NCI-H510A (cell line): ENCODE measurements around the gene PIEZO1.
"Not testable (repeated sequence)": the region's sequence is repeated elsewhere in the genome, so short reads cannot be mapped to it uniquely, and the experiment has no call there.

Experiments
- DNase-seq: peaks from one replicate; lab custom pipeline; 2025; lab: John Stamatoyannopoulos, UW

PIEZO1 gene

DNA sequence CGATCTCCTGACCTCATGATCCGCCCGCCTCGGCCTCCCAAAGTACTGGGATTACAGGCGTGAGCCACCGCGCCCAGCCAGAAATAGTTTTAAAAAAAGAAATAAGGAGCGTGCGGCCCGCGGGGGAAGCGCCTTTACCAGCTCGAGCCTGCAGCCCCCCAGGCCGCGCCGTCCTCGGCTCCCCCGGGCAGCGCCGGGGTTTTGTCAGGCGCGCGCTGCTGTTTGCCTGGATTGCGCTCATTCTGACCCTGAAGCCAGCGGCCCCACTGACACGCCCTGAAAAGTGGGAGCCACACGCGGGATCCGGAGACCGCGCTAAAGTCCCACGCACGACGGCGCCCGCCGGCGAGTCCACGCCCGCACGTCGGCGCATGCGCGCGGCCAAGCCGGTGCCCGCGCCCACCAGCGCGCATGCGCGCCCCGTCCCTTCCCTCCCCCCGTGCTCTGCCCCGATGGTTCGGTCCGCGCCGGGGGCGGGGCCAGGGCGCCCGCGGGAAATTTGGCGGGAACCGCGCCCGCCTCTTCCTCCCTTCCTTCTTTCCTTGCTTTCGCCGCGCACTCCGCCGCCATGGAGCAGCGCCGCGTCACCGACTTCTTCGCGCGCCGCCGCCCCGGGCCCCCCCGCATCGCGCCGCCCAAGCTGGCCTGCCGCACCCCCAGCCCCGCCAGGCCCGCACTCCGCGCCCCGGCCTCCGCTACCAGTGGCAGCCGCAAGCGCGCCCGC, 18.4 kb upstream of the PIEZO1 start, which contains the start of gene CDT1:
CDT1 (plus strand) TSS at position 526 of the 724 bp plus-strand sequence; CDS start at position 569, 43 bp downstream.
- DNase-seq: no peak

DNA sequence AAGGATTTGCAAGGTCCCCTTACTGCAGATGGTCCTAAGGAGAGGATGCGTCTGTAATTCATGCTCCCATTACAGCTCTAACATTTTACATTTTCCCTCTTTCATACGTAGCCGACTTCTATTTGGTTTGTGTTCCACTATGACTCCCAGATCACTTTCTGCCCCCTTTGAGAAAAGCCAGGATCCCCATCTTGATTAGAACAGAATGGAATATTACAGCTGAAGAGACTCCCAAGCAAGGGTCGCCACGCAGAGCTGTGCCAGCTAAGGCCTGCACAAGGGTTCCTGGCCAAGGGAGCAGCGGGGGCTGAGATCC, 15.2 kb upstream of the PIEZO1 start:
- no peak for DNase-seq

DNA sequence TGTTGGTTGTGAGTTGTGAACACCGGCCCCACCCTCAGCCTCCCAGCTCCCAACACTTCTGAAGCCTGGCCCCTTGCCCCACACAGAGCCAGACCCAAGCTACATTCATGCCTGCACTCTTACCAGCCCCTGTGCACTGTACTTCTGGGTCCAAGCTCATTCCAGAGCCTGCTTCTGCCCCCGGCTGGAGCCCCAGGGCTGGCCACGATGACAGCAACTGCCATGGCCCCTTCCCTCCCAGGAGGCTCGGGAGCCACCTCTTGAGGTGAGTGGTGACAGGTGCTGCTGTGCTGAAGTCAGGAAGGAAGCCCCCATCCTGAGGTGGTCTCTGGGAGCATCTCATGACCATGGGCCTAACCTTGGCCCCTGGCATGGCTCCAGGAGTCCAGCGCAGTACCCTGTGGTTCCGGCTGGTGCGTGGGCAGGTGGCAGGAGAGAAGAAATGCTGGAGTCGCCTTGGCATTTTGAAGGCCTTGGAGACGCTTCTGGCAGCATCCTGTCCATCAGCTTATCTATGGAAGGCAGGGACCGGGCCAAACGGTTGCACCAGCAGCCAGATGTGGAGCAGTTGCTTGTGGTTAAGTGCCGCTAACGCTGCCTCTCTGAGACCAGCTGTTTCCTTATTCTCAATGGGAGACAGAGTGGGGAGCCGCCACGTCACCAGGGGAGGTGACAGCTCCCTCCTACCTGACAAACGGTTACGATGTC, 14.7 kb upstream of the PIEZO1 start:
- no peak for DNase-seq

DNA sequence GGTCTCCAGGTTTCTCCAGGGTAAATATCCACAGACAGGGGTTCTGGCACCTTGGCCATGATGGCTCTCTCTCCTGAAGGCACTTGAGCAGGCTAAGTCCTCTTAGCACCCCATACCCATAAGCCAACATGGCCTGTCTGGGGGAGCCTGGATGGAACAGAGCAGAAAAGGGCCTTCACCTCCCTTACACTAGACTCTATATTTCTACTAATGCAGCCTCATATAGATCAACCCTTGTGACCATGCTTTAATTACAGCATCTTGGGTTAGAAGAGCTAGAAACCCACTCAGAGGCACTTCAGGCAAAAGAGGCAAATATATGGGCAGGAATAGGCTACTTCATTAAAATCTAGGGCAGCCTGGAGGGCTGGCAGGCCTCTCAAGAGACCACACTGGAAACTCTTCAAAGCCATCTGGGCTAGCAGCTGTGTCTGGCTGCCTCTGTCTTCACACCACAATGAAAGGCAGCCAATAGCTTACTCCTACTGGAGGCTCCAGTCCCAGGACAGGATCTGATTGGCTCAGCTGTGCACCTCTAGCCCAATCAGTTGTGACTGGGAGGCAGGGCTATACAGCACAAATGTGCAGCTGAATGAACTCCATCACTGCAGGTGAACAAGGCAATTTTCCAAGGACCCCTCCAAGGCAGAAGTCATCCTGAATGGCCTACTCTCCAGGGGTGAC, 13.9 kb upstream of the PIEZO1 start:
- no peak for DNase-seq

DNA sequence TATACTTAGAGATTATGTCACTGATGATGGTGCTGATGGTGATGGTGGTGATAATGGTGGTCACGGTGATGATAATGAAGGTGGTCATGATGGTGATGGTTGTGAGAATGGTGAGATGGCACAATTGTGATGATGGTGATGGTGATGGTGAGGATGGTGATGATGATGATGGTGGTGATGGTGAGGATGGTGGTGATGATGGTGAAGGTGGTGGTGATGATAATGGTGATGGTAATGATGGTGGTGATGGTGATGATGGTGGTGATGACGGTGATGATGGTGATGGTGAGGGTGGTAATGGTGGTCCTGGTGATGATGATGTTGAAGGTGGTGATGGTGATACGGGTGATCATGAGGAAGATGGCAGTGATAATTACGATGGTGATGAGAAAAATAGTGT, 13.1 kb upstream of the PIEZO1 start:
- DNase-seq: no peak

DNA sequence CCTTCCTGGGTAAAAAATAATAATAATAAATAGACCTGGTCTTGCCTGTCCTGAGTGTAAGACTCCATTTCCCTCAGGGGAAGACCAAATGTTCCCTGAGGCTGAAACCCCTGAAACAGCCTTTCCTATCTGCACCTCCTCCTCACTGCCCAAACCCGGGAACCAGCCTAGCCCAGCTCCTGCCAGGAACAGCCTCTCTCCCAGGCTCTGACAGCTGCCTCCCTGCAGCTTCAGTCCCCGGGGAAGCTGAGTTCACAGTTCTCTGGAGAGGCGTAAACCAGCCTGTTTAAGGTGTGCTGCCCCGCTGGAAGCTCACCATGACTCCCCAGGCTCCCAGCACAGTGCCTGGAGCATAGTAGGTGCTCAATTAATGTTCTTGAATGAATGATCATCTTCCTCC, 11.3 kb upstream of the PIEZO1 start:
- DNase-seq: no peak

DNA sequence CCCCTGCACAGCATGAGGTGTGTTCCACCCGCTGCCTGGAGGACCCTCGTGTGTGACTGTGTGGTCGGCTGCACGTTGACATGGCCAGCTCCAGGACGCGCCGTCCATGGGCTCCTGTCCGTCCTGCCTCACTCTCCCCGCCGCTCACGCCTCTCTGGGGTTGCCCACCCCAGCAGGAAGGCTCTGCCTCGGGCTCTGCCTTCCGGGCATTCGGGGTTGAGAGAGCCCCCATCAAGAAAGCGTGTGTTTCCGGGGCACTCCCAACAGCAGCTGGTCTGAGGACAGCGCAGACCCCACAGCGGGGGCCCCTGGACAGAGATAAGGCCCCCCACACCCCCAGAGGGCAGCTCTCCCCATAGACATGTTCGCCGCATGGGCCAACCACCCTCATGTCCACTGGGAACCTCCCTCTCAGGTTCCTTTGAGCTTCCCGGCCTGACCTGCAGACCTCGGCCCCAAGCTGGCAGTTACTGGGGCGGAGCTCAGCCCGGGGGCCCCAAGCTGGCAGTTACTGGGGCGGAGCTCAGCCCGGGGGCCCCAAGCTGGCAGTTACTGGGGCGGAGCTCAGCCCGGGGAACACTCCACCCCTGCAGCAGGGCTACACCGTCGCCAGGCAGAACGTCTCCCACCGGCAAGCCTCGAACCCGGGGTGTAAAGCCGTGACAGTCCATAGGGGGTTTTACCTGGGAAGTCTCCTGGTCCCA, 8.4 kb upstream of the PIEZO1 start:
- DNase-seq: no peak

DNA sequence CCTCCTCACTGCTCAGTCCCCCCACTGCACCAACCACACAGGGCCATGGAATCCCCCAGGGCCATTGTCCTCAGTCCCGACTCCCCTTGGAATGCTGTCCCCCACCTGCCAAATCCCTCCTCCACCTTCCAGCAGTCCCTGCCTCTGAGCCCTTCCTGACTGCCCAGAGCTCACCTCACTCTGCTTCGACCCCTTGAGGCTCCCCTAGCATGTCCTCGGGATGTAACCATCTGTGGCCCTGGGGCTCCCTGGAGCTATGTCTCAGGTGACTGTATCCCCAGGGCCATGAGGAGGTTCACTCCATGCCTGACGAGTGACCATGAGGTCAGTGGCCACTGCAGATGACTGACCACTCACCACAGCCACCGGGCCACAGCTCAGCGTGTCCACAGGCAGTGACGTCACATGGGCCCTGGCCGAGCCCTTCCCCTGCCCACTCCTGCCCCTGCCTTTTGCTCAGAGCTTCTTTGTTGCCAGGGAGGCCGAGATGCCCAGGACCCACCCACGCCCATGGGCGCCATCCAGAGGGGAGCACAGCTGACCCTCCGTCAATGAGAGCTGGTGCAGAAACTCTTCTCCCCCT, 7.7 kb upstream of the PIEZO1 start:
- no peak for DNase-seq

DNA sequence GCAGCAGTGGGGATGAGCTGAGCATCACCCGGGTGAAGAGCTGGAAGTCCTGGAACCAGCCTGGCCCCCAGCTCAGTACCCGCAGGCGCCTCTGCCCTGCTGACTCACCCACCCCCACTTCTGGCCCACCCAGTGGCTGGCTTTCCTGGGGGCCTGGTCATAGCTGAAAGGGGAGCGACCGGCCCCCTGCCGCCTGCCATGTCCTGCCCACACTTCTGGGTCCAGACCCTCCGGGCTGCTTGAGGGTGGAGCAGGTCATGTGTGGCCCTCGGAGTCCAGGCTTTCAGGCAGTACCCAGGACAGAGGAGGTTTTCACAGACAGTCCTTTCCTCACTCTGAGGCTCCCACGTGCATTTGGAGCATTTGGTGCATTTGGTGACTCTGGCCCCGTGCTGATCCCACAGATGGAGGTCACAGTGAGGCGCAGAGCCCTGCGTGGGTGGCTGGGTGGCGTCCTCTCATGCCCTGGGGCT, 7.1 kb upstream of the PIEZO1 start:
- DNase-seq: no peak

DNA sequence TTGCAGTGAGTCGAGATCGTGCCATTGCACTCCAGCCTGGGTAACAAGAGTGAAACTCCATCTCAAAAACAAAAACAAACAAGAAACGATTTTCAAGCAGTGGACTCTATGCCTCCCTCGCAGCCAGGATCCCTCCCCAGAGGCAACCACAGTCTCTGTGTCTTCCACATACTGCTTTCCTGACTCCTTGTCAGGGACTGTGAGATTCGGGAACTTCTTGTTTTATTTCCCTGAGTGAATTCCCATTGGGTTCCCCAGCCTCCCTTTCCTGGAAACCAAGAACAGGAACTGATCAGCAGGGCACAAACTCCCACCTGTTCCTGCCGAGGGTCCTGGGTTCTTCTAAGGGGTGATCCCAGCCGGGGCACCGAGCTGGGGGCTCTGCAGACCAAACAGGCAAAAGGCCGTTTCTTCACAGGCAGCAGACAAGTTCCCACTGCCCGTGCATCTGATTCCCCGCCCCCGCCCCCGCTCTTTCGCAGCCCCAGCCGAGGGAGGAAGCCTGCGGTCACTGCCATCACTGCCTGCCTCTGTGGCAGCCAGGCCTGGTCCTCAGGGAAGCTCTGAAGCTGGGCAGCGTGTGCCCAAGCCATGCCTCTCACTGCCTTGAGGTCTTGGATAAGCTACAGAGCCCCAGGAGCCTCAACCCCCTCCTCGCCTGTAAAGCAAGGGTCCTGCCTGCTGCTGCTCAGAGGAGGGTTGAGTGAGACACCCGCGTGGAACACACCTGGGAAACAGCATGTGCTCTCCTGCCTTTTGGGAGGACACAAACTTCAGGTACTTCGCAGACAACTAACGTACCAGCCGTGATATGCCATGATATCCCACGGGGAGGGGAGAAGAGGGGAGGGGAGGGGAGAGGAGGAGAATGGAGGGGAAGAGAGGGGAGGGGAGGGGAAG, 5.5 kb upstream of the PIEZO1 start:
- DNase-seq: no peak

DNA sequence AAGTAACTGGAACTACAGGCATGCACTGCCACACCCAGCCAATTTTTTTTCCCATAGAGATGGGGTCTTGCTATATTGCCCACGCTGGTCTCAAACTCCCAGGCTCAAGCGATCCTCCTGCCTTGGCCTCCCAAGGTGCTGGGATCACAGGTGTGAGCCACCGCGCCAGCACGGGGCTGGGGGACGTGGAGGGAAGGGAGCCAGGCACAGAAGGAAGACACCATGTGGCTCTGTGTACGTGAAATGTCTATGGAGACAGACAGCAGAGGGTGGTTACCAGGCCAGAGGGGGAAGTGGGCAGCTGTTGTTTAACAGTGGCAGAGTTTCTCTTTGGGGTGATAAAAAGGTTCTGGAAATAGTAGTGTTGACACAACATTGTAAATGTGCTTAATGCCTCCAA, 4.6 kb upstream of the PIEZO1 start:
- no peak for DNase-seq

DNA sequence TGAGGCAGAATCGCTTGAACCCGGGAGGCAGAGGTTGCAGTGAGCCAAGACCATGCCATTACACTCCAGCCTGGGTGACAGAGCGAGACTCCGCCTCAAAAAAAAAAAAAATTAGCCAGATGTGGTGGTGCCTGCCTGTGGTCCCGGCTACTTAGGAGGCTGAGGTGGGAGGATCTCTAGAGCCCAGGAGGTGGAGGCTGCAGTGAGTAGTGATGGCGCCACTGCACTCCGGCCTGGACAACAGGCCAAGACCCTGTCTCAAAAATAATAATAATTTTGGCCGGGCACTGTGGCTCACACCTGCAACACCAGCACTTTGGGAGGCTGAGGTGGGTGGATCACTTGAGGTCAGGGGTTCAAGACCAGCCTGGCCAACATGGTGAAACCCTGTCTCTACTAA, 3.7 kb upstream of the PIEZO1 start:
- not testable (repeated sequence) for DNase-seq

DNA sequence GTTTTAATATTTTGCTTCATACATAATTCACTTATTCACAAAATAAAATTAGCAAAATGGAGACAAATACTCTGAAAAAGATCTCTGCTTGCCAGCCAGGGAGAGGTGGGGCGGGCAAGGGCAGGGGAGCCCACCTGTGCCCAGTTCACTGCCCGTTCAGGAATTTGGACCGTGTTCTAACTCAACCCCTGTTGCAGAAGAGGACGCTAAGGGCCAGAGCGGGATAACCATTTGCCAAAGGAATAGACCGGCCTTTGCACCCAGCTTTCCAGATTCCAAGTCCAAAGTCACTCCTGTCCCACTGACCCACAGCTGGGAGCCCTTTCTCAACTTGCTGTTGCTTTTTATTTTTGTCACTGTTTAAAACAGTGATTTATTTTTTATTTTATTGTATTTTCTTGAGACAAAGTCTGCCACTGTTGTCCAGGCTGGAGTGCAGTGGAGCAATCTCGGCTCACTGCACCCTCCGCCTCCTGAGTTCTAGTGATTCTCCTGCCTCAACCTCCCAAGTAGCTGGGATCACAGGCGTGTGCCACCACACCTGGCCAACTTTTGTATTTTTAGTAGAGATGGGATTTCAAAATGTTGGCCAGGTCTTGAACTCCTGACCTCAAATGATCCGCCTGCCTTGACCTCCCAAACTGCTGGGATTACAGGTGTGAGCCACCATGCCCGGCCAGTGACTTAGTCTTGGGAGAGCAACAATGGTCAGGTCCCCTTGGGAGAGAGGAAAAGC, 2.7 kb upstream of the PIEZO1 start:
- no peak for DNase-seq

DNA sequence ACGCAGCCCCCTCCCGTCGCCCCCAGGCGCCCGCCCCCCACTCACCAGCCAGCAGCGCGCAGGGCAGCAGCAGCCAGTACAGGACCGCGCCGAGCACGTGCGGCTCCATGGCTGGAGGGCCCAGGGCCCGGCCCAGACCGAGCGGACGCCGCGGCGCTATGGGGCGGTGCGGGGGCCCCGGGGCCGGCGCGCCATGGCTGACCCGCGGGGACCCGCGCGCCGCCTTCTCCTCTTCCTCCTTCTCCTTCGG, 239 bp downstream of the PIEZO1 start:
- no peak for DNase-seq

DNA sequence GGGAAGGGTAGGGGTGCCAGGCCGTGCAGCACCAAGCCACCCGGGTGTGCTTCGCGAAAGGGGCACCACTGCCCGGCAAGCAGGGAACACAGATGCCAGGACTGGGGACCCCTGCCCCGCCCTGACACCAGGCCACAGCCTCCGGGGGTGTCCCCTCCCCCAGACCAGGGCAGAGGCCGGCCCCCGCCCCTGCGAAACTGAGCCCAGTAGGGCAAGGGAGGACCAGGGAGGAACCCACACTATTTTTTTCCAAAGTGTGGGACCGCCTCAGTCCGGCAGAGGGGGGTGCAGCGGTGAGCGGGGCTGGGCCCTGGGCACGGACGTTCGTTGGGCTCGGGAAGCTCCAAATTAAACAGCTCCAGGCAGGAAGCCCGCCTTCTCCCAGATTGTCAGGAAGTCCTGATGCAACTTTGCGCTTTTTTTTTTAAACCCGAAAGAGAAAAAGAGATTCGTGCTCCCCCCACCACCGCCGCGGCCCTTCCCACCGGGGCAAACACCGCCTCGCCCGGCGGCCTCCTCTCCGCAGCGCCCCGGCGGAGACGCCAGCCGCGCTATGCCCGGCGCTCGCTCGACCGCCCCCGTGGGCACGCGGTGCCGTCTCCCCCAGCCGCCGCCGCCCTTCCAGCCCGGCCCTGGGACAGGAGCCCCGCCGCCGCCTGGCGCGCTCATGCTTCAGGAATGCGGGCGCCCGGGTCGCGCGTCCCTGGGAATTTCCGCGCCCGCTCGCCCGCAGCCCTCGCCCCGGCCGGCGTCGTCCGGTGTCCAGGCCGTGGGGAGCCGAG, 755 bp downstream of the PIEZO1 start:
- DNase-seq: no peak

DNA sequence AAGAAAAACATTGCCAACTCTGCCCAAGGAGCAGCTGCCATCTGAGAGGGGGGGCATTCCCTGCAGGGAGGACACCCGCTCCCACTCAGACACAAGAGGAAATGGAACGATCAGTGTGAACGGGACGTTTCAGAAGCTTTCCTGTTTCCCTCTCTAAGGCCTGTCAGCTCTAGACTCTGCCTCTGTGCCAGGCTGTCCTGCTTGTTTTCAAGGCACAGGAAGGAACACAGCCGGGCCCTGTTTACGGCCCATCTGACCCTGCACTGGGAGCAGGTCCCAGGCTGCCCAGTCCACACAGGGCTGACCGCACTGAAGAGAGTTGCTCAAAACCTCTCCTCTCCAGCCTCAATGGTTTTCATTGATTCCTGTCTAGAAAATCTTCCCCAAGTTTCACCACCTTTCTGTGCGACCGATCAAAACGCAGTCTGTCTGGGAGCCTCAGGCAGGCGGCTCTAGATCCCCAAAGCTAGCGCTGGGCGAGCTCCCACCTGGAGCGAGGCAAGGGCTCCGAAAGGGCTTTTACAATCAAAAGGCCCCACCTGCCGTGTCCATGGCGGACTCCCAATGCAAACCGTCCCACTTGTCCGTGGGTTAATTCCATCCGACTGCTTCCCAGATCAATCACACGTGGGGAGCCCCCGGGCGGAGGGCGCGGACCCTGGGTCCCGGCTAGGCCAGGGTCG, 1.5 kb downstream of the PIEZO1 start:
- DNase-seq: no peak

DNA sequence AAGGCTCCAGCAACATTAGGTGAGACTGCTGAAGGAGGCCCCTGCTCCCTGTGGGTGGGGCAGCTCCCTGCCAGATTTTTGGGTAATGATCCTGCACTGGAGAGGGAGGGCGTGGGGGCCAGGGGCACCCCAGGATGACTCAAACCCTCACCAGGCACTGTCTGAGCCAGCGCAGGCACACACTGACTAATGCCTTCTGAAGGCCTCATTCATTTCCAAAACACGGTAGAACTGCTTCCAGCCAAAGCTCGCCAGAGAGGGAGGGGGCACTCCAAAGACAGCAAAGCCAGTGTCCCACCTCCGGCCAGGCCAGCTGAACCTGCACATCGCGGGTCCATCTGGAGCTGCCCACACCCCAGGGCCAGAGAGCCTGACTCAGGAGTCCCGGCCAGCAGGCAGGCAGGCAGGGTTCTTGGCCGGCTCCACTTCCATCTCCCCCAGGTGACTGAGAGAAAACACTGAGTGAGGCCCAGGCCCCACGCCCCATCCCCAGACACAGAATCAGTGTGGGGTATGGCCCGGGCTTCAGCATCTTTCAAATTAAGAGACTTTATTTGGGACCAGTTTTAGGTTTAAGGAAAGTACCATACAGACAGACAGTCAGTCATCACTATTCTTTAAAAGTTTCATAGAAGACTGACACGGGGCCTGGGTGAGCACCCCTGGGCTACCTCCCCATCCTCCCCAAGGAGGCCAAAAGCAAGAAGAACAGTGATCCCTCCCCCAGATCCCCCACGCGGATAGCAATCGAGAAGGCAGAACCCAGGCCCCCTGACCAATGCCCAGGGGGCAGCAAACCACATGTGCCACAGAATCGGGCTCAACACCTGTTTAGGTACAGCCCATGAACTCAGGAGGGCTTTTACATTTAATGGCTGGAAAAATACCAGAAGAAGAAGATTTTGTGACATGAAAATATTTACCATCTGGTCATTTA, 2.3 kb downstream of the PIEZO1 start:
- DNase-seq: no peak
